H1 (cell line): ENCODE data around the gene SYT2. TPM values are rescaled to one million over a fixed set of nuclear protein-coding genes. Genes with fewer than 3 reads are reported as not detected.

Experiments
- CTCF ChIA-PET: fragments of 300-600 bp; sonication (Branson Sonifier 250); formaldehyde crosslinking; loops from one replicate; lab custom pipeline; 2021; ENCODE audit not compliant: partially characterized antibody; lab: Charles Lee
- POLR2A ChIA-PET: fragments of 300-600 bp; sonication (Branson Sonifier 250); formaldehyde crosslinking; loops from one replicate; lab custom pipeline; 2021; ENCODE audit warnings: inconsistent platforms; ENCODE audit not compliant: partially characterized antibody; lab: Charles Lee
- DNase-seq, 2 experiments: peaks; one replicate each; pipeline versions ENCODE4 v3.0.0 to v3.0.0-alpha.2; 2010 to 2022; ENCODE audit warnings: low spot score in 2 of 2, low read depth in 1 of 2, mixed read lengths in 1 of 2
- FAIRE-seq: peaks from 2 replicates; lab custom pipeline; 2011; peaks lifted over from hg19 to GRCh38; lab: Jason Lieb, UNC
- H2AFZ ChIP-seq: 2 replicates; pipeline ENCODE4 v1.8.1; 2012; ENCODE audit warnings: low read length, inconsistent platforms
- H2AK5ac ChIP-seq: 2 replicates; pipeline ENCODE4 v1.6.1; 2013; ENCODE audit warnings: low read depth, low read length
- H2BK120ac ChIP-seq: replicated peaks from 2 replicates; pipeline ENCODE3; 2013; ENCODE audit warnings: low read depth, low read length, inconsistent platforms
- H2BK12ac ChIP-seq: 2 replicates; pipeline ENCODE4 v1.6.1; 2013; ENCODE audit warnings: low read depth, low read length
- H2BK15ac ChIP-seq: 2 replicates; pipeline ENCODE4 v1.6.1; 2013; ENCODE audit warnings: low read length
- H2BK20ac ChIP-seq: 2 replicates; pipeline ENCODE4 v1.6.1; 2013; ENCODE audit warnings: low read length
- H2BK5ac ChIP-seq: 2 replicates; pipeline ENCODE4 v1.6.1; 2013; ENCODE audit warnings: low read depth, low read length
- H3K14ac ChIP-seq: 2 replicates; pipeline ENCODE4 v1.6.1; 2013; ENCODE audit warnings: inconsistent platforms; ENCODE audit not compliant: insufficient read length
- H3K18ac ChIP-seq: 2 replicates; pipeline ENCODE4 v1.6.1; 2013; ENCODE audit warnings: low read length; ENCODE audit errors: extremely low read depth
- H3K23ac ChIP-seq: 2 replicates; pipeline ENCODE4 v1.6.1; 2013; ENCODE audit warnings: inconsistent platforms; ENCODE audit not compliant: insufficient read length
- H3K23me2 ChIP-seq: 2 replicates; pipeline ENCODE4 v1.6.1; 2013; ENCODE audit warnings: low read depth, low read length
- H3K27ac ChIP-seq: 2 replicates; pipeline ENCODE4 v1.6.1; 2011; ENCODE audit warnings: low read depth, low read length, inconsistent platforms
- H3K27me3 ChIP-seq, 4 experiments: replicated peaks in 1 of 4; 1 replicate in 1 of 4; 2 replicates in 3 of 4; pipeline versions ENCODE4 v1.6.1 to v1.8.1; 2011 to 2013; ENCODE audit warnings: low read length in 3 of 4, mild to moderate bottlenecking in 3 of 4, inconsistent platforms in 2 of 4, mixed read lengths in 2 of 4, moderate library complexity in 1 of 4; ENCODE audit not compliant: control insufficient read depth in 3 of 4, insufficient read depth in 3 of 4; ENCODE audit errors: extremely low read depth in 1 of 4
- H3K36me3 ChIP-seq, 4 experiments: 2 replicates each; pipeline versions ENCODE4 v1.6.1 to v1.8.1; 2011 to 2013; ENCODE audit warnings: mild to moderate bottlenecking in 4 of 4, low read length in 3 of 4, moderate library complexity in 2 of 4, control low read depth in 1 of 4, inconsistent platforms in 1 of 4; ENCODE audit not compliant: insufficient read depth in 4 of 4, control insufficient read depth in 2 of 4
- H3K4ac ChIP-seq: replicated peaks from 2 replicates; pipeline ENCODE3; 2013; ENCODE audit warnings: low read length, low read depth, mixed read lengths, inconsistent platforms; ENCODE audit not compliant: insufficient read length
- H3K4me1 ChIP-seq, 4 experiments: replicated peaks in 1 of 4; 1 replicate in 1 of 4; 2 replicates in 3 of 4; pipeline versions ENCODE4 v1.6.1 to v1.8.1; 2011 to 2013; ENCODE audit warnings: low read length in 3 of 4, inconsistent platforms in 2 of 4, mixed read lengths in 1 of 4; ENCODE audit not compliant: insufficient read depth in 4 of 4, control insufficient read depth in 3 of 4
- H3K4me2 ChIP-seq, 2 experiments: 2 replicates each; pipeline versions ENCODE4 v1.6.1 to v1.8.1; 2011 to 2013; ENCODE audit warnings: low read depth in 2 of 2, low read length in 2 of 2, control low read depth in 1 of 2, inconsistent platforms in 1 of 2, mild to moderate bottlenecking in 1 of 2; ENCODE audit not compliant: insufficient read depth in 1 of 2
- H3K4me3 ChIP-seq, 4 experiments: fragments of 200-600, 300-600 bp in 1 of 4; sonication (generic), shearing (Covaris generic), sonication (Bioruptor Twin) in 1 of 4; 2 replicates each; pipeline versions ENCODE4 v1.5.1 to v1.8.1; 2011 to 2016; ENCODE audit warnings: low read length in 4 of 4, low read depth in 3 of 4, control low read depth in 2 of 4, inconsistent platforms in 2 of 4, mild to moderate bottlenecking in 2 of 4, mixed read lengths in 1 of 4, moderate library complexity in 1 of 4; ENCODE audit not compliant: insufficient read depth in 2 of 4; ENCODE audit errors: extremely low read depth in 1 of 4
- H3K56ac ChIP-seq: replicated peaks from 2 replicates; pipeline ENCODE3; 2013; ENCODE audit warnings: low read depth, mild to moderate bottlenecking, mixed read lengths, low read length, inconsistent platforms; ENCODE audit not compliant: insufficient read length
- H3K79me1 ChIP-seq: 2 replicates; pipeline ENCODE4 v1.6.1; 2013; ENCODE audit warnings: low read depth, low read length, control low read depth
- H3K79me2 ChIP-seq, 2 experiments: 2 replicates each; pipeline versions ENCODE4 v1.6.1 to v1.8.1; 2012 to 2013; ENCODE audit warnings: low read length in 2 of 2, mild to moderate bottlenecking in 2 of 2, inconsistent platforms in 1 of 2; ENCODE audit not compliant: insufficient read depth in 2 of 2, control insufficient read depth in 1 of 2
- H3K9ac ChIP-seq, 4 experiments: replicated peaks in 1 of 4; 1 replicate in 1 of 4; 2 replicates in 3 of 4; pipeline versions ENCODE4 v1.6.1 to v1.8.1; 2011 to 2013; ENCODE audit warnings: low read depth in 3 of 4, low read length in 3 of 4, control low read depth in 2 of 4, mild to moderate bottlenecking in 2 of 4, moderate library complexity in 2 of 4, inconsistent platforms in 1 of 4; ENCODE audit errors: extremely low read depth in 1 of 4
- H3K9me3 ChIP-seq, 2 experiments: 2 replicates each; pipeline versions ENCODE4 v1.6.1 to v1.8.1; 2012 to 2013; ENCODE audit warnings: mild to moderate bottlenecking in 2 of 2, moderate library complexity in 2 of 2, control low read depth in 1 of 2, inconsistent platforms in 1 of 2, low read depth in 1 of 2, low read length in 1 of 2, mixed read lengths in 1 of 2; ENCODE audit not compliant: insufficient read depth in 2 of 2
- H4K20me1 ChIP-seq, 2 experiments: replicated peaks in 1 of 2; 2 replicates each; pipeline versions ENCODE3 to v1.8.1; 2011 to 2013; ENCODE audit warnings: inconsistent platforms in 2 of 2, low read length in 2 of 2, mild to moderate bottlenecking in 1 of 2; ENCODE audit not compliant: insufficient read depth in 2 of 2, control insufficient read depth in 1 of 2
- H4K5ac ChIP-seq: 2 replicates; pipeline ENCODE4 v1.6.1; 2013; ENCODE audit warnings: low read length, low read depth, mixed read lengths, inconsistent platforms; ENCODE audit not compliant: insufficient read length
- H4K8ac ChIP-seq: 2 replicates; pipeline ENCODE4 v1.8.0; 2013; ENCODE audit warnings: mild to moderate bottlenecking, moderate library complexity, low read length, inconsistent platforms; ENCODE audit not compliant: insufficient read depth; ENCODE audit errors: extremely low read depth
- H4K91ac ChIP-seq: replicated peaks from 2 replicates; pipeline ENCODE3; 2013; ENCODE audit warnings: low read length, mixed read lengths, inconsistent platforms; ENCODE audit not compliant: insufficient read length
- CHD1 ChIP-seq: IDR thresholded peaks from 2 replicates; pipeline ENCODE4 v1.6.1; 2012; ENCODE audit warnings: low read depth, low read length, improper control_type of control experiment
- NANOG ChIP-seq: IDR thresholded peaks from 2 replicates; pipeline ENCODE4 v1.6.1; 2011; ENCODE audit warnings: low read length, low read depth, mild to moderate bottlenecking, inconsistent platforms; ENCODE audit not compliant: insufficient read depth, poor library complexity, severe bottlenecking
- PHF8 ChIP-seq: fragments of 200-600 bp; sonication (generic); conservative IDR thresholded peaks from 2 replicates; pipeline ENCODE4 v1.7.1; 2012; ENCODE audit warnings: low read depth, mild to moderate bottlenecking, inconsistent platforms, low read length, moderate library complexity
- RBBP5 ChIP-seq: IDR thresholded peaks from 2 replicates; pipeline ENCODE4 v1.7.1; 2012; ENCODE audit warnings: low read depth, mild to moderate bottlenecking, inconsistent platforms, low read length, moderate library complexity, borderline replicate concordance
- SIRT6 ChIP-seq: IDR thresholded peaks from one replicate; pipeline ENCODE4 v1.7.1; 2012; ENCODE audit warnings: low read length, inconsistent platforms
- TAF1 ChIP-seq: IDR thresholded peaks from 2 replicates; pipeline ENCODE4 v1.6.1; 2011; ENCODE audit warnings: mild to moderate bottlenecking, low read depth, low read length
- YY1 ChIP-seq: IDR thresholded peaks from 2 replicates; pipeline ENCODE4 v1.6.1; 2011; ENCODE audit warnings: low read depth, mild to moderate bottlenecking, low read length
- WGBS, 2 experiments: shearing (Covaris generic) in 1 of 2; methylation state at CpG; one replicate each; pipeline versions ENCODE4 v1.1.6 to v1.1.7; 2013 to 2015; ENCODE audit warnings: low lambda C conversion rate in 2 of 2, mixed read lengths in 2 of 2, inconsistent platforms in 1 of 2, low coverage in 1 of 2, missing lambda C conversion rate in 1 of 2; ENCODE audit not compliant: insufficient replicate concordance in 2 of 2, insufficient coverage in 1 of 2, insufficient read length in 1 of 2; ENCODE audit errors: extremely low coverage in 1 of 2, missing lambda C conversion rate in 1 of 2; 5-methylcytosine and 5-hydroxymethylcytosine counted together
- polyA plus RNA-seq, 7 experiments: library from polyadenylated mRNA; depleted of rRNA in 3 of 7; stranded (reverse) in 5 of 7; unstranded in 2 of 7; fragments of >200 nt in 5 of 7; fragments of 200-250 nt in 2 of 7; gene quantifications; 1 replicate in 5 of 7; 2 replicates in 1 of 7; 4 replicates in 1 of 7; pipeline versions ENCODE4 v1.2.1 to v1.2.3, GENCODE V29; 2011 to 2013; ENCODE audit warnings: missing spikeins in 2 of 7, mixed read lengths in 2 of 7
- total RNA-seq: library from RNA; stranded (reverse); fragmentation: NEBNext Ultra II Directional; extraction: Animal tissue kit (Norgen Biotek cat#: 25700); gene quantifications from 2 replicates; pipeline ENCODE4 v1.2.1, GENCODE V29; 2021
- TF ChIP-seq, protein P1 (sequence below): IDR thresholded peaks from 2 replicates; pipeline ENCODE4 v1.6.1; 2012; ENCODE audit warnings: inconsistent platforms

The SYT2 gene
- total and polyA plus RNA-seq, 2 of the 8 experiments (the other 6 are each of a cell fraction or from before 2014, with no cell fraction given) = 2.8 to 11.0 TPM

DNA sequence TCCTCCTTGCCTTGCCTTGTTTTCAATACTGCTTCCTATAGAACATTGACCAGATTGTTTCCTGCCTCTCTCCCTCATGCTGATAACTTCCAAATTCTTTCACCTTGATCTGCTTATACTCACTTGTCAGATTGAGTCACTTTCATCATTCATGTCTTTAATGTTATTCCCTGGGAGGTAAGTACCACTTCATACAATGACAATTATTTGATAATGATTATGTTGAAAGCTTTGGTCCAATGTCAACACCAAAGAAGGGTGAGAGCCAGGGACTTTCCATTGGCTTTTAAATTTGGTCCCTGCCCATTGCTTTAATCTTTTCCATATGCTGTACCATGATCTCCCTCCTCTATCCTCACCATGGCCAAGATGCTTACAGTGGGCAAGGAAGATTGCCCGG, 137.4 kb downstream of the SYT2 start:
- H3K9ac ChIP-seq = no peak overlapping the region
- H3K4ac ChIP-seq = no peak overlapping the region
- H3K4me1 ChIP-seq = peaks cover 4 to 21% (median 13%) of the 10 kb centered on the region in 4 experiments; a peak in 6 of 7 replicates
- H4K8ac ChIP-seq = no peak overlapping the region
- FAIRE-seq = no peak
- no peak overlapping the region for H3K4me2 ChIP-seq
- H2AFZ ChIP-seq = no peak overlapping the region
- H3K27ac ChIP-seq = no peak overlapping the region
- H3K56ac ChIP-seq = no peak overlapping the region
- no peak overlapping the region for H2BK12ac ChIP-seq
- H3K23me2 ChIP-seq = no peaks in the 10 kb centered on the region
- 100% methylated on average over 1 of the region's 1 CpG; no CpG with 5 or more reads in 1 of the 2 experiments for WGBS, 2 experiments
- H2BK5ac ChIP-seq = no peak overlapping the region
- TF ChIP-seq YY1 = no peak
- TF ChIP-seq PHF8 = no peak
- TF ChIP-seq NANOG = no peak
- TF ChIP-seq SIRT6 = no peak
- TF ChIP-seq TAF1 = no peak
- TF ChIP-seq, protein P1, sequence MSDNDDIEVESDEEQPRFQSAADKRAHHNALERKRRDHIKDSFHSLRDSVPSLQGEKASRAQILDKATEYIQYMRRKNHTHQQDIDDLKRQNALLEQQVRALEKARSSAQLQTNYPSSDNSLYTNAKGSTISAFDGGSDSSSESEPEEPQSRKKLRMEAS = no peak
- TF ChIP-seq RBBP5 = no peak
- TF ChIP-seq CHD1 = no peak
- H2BK15ac ChIP-seq = no peak overlapping the region
- no peak overlapping the region for H3K23ac ChIP-seq
- H2BK120ac ChIP-seq = no peak overlapping the region
- no peak overlapping the region for H3K4me3 ChIP-seq
- H4K20me1 ChIP-seq = no peaks in the 10 kb centered on the region
- H3K27me3 ChIP-seq = no peaks in the 10 kb centered on the region
- no peak for DNase-seq
- no peaks in the 10 kb centered on the region for H3K9me3 ChIP-seq
- no peaks in the 10 kb centered on the region for H3K36me3 ChIP-seq
- no peak overlapping the region for H2BK20ac ChIP-seq
- H3K79me1 ChIP-seq = no peaks in the 10 kb centered on the region
- no peaks in the 10 kb centered on the region for H3K79me2 ChIP-seq
- ChIA-PET CTCF (interaction anchor here (1.1 to 10.1 kb wide), 18 partner anchors 9 to 284 kb away, joined by 3 to 78 read pairs (median 7); no protein-coding TSS in a partner anchor), POLR2A (interaction anchor here (0.6 kb wide), 1 partner anchor 54 kb away, joined by 3 read pairs; no protein-coding TSS in a partner anchor)
- H3K14ac ChIP-seq = no peak overlapping the region
- H4K5ac ChIP-seq = no peak overlapping the region
- H3K18ac ChIP-seq = no peak overlapping the region
- no peak overlapping the region; the same call in 1 of the 2 replicates for H2AK5ac ChIP-seq
- no peak overlapping the region for H4K91ac ChIP-seq
